ENCODE measurements around the gene AURKB. TPM values are rescaled to one million over a fixed set of nuclear protein-coding genes. Genes with fewer than 3 reads are reported as not detected.

AURKB gene
- total RNA-seq, 4 donors from 2014 or later = 12.8 TPM; not detected in 3

GRCh38 chr17:8234361-8235270, 24.2 kb upstream of the AURKB start:
- TF ChIP-seq CTCF (IDR thresholded peaks at IDR 0.05) = no peak
- TF ChIP-seq POLR2A (IDR thresholded peaks at IDR 0.05) = no peak
- no peaks in the 10 kb centered on the region for H3K27me3 ChIP-seq
- no peak overlapping the region for H3K27ac ChIP-seq
- intact Hi-C loops (cut with DNase I; ENCODE audit: low total_unique reads) = no loop called here
- H3K4me3 ChIP-seq = no peak overlapping the region
- H3K9me3 ChIP-seq = no peaks in the 10 kb centered on the region
- DNase-seq = no peak
- no peaks in the 10 kb centered on the region for H3K4me1 ChIP-seq
- H3K36me3 ChIP-seq = no peaks in the 10 kb centered on the region

GRCh38 chr17:8231701-8232100, 21.3 kb upstream of the AURKB start:
- Histone ChIP-seq H3K9me3 (no peaks in the 10 kb centered on the region), H3K4me1 (no peaks in the 10 kb centered on the region), H3K27me3 (no peaks in the 10 kb centered on the region), H3K36me3 (no peaks in the 10 kb centered on the region), H3K4me3 (no peak overlapping the region), H3K27ac (no peak overlapping the region)
- no peak for DNase-seq
- intact Hi-C loops (cut with DNase I; ENCODE audit: low total_unique reads) = no loop called here
- TF ChIP-seq POLR2A (IDR thresholded peaks at IDR 0.05) (no peak), CTCF (IDR thresholded peaks at IDR 0.05) (no peak)

- H3K27ac ChIP-seq = peak overlapping the region; percentile 70 to 82
- no peak for TF ChIP-seq POLR2A (IDR thresholded peaks at IDR 0.05)
- no peak for TF ChIP-seq CTCF (IDR thresholded peaks at IDR 0.05)
- H3K4me1 ChIP-seq = peaks cover 0 to 9% of the 10 kb centered on the region in 2 donors
- intact Hi-C loops (cut with DNase I; ENCODE audit: low total_unique reads) = no loop called here
- no peaks in the 10 kb centered on the region for H3K27me3 ChIP-seq
- DNase-seq = no peak
- H3K4me3 ChIP-seq = peak overlapping the region in 1 of 2 donors; percentile 19
- no peaks in the 10 kb centered on the region for H3K9me3 ChIP-seq
- no peaks in the 10 kb centered on the region for H3K36me3 ChIP-seq
These were observed 16.8 kb upstream of the AURKB start for GRCh38 chr17:8227238-8227581.

GRCh38 chr17:8226536-8227237, 16.3 kb upstream of the AURKB start:
- intact Hi-C loops (cut with DNase I; ENCODE audit: low total_unique reads) = no loop called here
- TF ChIP-seq POLR2A (IDR thresholded peaks at IDR 0.05) (no peak), CTCF (IDR thresholded peaks at IDR 0.05) (no peak)
- H3K4me1 ChIP-seq = peaks cover 0 to 9% of the 10 kb centered on the region in 2 donors
- peak; percentile 78 to 82 for DNase-seq
- H3K4me3 ChIP-seq = peak overlapping the region; percentile 3 to 19
- no peaks in the 10 kb centered on the region for H3K36me3 ChIP-seq
- peak overlapping the region; percentile 70 to 82 for H3K27ac ChIP-seq
- H3K27me3 ChIP-seq = no peaks in the 10 kb centered on the region
- no peaks in the 10 kb centered on the region for H3K9me3 ChIP-seq
